Stimulated activated CD8-positive, alpha-beta memory T cell treated with anti-CD3 and anti-CD28 coated beads, Interleukin-2, amount 100 ng/mL, for 1 hour (primary cell): ENCODE results near the gene CATSPERB.
"Not testable (repeated sequence)": the region's sequence is repeated elsewhere in the genome, so short reads cannot be mapped to it uniquely, and the experiment has no call there.

ENCODE experiments used
- DNase-seq, 2 donors: peaks; one replicate each; pipeline ENCODE4 v3.0.0-alpha.2; 2020; ENCODE audit warnings: low read depth in 2 of 2

Gene CATSPERB

GRCh38 chr14:91667101-91667500, 64.8 kb downstream of the CATSPERB start:
- not testable (repeated sequence) for DNase-seq

GRCh38 chr14:91660790-91661189, 71.1 kb downstream of the CATSPERB start:
- DNase-seq: no peak

- DNase-seq: no peak
Observed at GRCh38 chr14:91654836-91655235, 77.0 kb downstream of the CATSPERB start.

- no peak for DNase-seq
Observed at GRCh38 chr14:91653451-91653850, 78.4 kb downstream of the CATSPERB start.

- no peak for DNase-seq
Observed at GRCh38 chr14:91649930-91650329, 82.0 kb downstream of the CATSPERB start.

GRCh38 chr14:91647856-91648255, 84.0 kb downstream of the CATSPERB start:
- DNase-seq: no peak

GRCh38 chr14:91636604-91637003, 95.3 kb downstream of the CATSPERB start:
- DNase-seq: no peak

GRCh38 chr14:91624757-91625156, 107.1 kb downstream of the CATSPERB start:
- DNase-seq: no peak

GRCh38 chr14:91614187-91614586, 117.7 kb downstream of the CATSPERB start:
- no peak for DNase-seq

- no peak for DNase-seq
Observed at GRCh38 chr14:91613459-91614112, 118.3 kb downstream of the CATSPERB start.

- DNase-seq: no peak
Observed at GRCh38 chr14:91611528-91611927, 120.4 kb downstream of the CATSPERB start.

- DNase-seq: no peak
Observed at GRCh38 chr14:91609161-91609560, 122.7 kb downstream of the CATSPERB start.

- no peak for DNase-seq
Observed at GRCh38 chr14:91607322-91608047, 124.4 kb downstream of the CATSPERB start.

- no peak for DNase-seq
Observed at GRCh38 chr14:91606851-91607250, 125.0 kb downstream of the CATSPERB start.

GRCh38 chr14:91604611-91605010, 127.3 kb downstream of the CATSPERB start:
- DNase-seq: not testable (repeated sequence)

- no peak for DNase-seq
Observed at GRCh38 chr14:91599994-91600393, 131.9 kb downstream of the CATSPERB start.

- no peak for DNase-seq
Observed at GRCh38 chr14:91595736-91596135, 136.2 kb downstream of the CATSPERB start.

GRCh38 chr14:91593957-91594356, 137.9 kb downstream of the CATSPERB start:
- DNase-seq: not testable (repeated sequence)

GRCh38 chr14:91586410-91586809, 145.5 kb downstream of the CATSPERB start:
- no peak for DNase-seq

- DNase-seq: no peak
Observed at GRCh38 chr14:91585856-91586255, 146.0 kb downstream of the CATSPERB start.

GRCh38 chr14:91582761-91583160, 149.1 kb downstream of the CATSPERB start:
- DNase-seq: no peak

- no peak for DNase-seq
Observed at GRCh38 chr14:91580876-91581577, 150.9 kb downstream of the CATSPERB start.
